ENCODE measurements around the gene SRSF5.
"Not testable (repeated sequence)": the region's sequence is repeated elsewhere in the genome, so short reads cannot be mapped to it uniquely, and the experiment has no call there.

Gene SRSF5

GRCh38 chr14:69811227-69811867 lies 44.4 kb downstream of the SRSF5 start:
- FAIRE-seq = no peak

- no peak for FAIRE-seq
These were observed 44.9 kb downstream of the SRSF5 start for GRCh38 chr14:69811868-69812252.

DNA sequence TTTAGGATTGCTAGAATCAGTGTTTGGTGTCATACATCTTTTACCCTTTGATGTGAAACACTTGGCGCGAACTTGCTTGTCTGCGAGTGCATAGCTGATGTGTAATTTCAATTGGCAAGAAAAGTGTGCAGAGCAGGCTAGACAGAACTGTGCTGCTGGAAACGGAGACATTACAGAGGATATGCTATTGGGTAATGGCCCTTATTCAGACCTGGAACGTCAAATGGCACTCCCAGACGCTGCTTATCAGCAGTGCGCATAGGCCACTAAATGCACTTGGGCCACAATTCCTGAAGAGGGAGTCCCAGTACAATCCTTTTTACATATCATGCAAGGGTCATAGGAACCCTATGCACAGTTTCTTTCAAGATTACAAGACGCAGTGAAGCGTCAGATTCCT lies 45.8 kb downstream of the SRSF5 start:
- no peak for FAIRE-seq

GRCh38 chr14:69813346-69813745 lies 46.4 kb downstream of the SRSF5 start:
- not testable (repeated sequence) for FAIRE-seq

DNA sequence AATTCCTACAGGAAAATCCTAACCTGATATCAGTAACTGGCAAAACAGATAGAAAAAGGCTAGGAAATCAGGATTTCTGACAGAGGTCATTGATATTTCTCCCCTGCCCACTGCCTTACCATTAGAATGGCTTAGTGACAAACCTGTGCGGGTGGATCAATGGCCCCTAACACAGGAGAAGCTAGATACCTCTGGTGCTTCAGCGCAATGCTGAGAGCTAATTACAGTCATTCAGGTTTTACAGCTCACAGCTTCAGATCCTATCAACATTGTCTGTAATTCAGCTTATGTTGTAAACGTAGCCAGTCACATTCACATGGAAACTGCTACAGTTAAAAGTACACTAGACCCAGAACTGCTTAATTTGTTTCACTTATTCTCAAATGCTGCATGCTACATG lies 47.5 kb downstream of the SRSF5 start:
- no peak for FAIRE-seq

DNA sequence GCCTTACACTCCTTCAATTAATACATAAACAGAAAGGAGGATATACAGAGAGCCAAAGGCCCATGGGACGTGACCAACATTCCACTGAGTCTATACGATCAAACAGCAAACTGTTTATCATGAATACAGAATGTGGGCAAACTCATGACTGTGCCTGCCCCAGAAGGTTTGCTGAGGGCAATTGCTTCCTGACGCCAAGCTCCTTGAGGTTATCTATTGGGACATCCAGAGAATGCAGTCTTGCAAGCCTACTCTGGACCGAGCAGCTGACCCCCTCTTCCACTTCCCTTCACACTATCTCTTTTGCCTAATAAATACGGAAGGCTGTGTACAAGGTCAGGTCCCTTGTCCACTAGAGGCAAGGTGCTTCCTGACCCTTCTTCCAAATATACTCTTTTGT lies 48.6 kb downstream of the SRSF5 start:
- FAIRE-seq = no peak

- FAIRE-seq = no peak
These were observed 49.3 kb downstream of the SRSF5 start for GRCh38 chr14:69816216-69816615.

GRCh38 chr14:69818758-69819191 lies 51.8 kb downstream of the SRSF5 start:
- peak; percentile 50 for FAIRE-seq

- FAIRE-seq = no peak
These were observed 52.7 kb downstream of the SRSF5 start for GRCh38 chr14:69819607-69820006.

GRCh38 chr14:69820991-69821390 lies 54.0 kb downstream of the SRSF5 start:
- no peak for FAIRE-seq
